OCI-LY1 (cell line): Measurements from ENCODE around the gene CCT8.

Experiments
- EZH2 ChIP-seq: fragments of 200-600 bp; sonication (generic), shearing (Covaris generic); IDR thresholded peaks from 2 replicates; pipeline ENCODE4 v1.8.0; 2017; ENCODE audit warnings: borderline replicate concordance, mixed run types, mild to moderate bottlenecking, antibody characterized with exemption, low read length, moderate library complexity, mixed read lengths
- TF ChIP-seq, protein P1 (sequence below): fragments of 200-600 bp; sonication (generic), shearing (Covaris generic); IDR thresholded peaks from 2 replicates; pipeline ENCODE4 v1.5.1; 2017; ENCODE audit warnings: mild to moderate bottlenecking, antibody characterized with exemption, low read length, moderate library complexity, mixed read lengths

GRCh38 chr21:29098156-29098555 lies 24.7 kb upstream of the CCT8 start:
- TF ChIP-seq, protein P1, sequence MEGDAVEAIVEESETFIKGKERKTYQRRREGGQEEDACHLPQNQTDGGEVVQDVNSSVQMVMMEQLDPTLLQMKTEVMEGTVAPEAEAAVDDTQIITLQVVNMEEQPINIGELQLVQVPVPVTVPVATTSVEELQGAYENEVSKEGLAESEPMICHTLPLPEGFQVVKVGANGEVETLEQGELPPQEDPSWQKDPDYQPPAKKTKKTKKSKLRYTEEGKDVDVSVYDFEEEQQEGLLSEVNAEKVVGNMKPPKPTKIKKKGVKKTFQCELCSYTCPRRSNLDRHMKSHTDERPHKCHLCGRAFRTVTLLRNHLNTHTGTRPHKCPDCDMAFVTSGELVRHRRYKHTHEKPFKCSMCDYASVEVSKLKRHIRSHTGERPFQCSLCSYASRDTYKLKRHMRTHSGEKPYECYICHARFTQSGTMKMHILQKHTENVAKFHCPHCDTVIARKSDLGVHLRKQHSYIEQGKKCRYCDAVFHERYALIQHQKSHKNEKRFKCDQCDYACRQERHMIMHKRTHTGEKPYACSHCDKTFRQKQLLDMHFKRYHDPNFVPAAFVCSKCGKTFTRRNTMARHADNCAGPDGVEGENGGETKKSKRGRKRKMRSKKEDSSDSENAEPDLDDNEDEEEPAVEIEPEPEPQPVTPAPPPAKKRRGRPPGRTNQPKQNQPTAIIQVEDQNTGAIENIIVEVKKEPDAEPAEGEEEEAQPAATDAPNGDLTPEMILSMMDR = no peak
- no peak for TF ChIP-seq EZH2
